Spleen (tissue), 11 donors: ENCODE measurements around the gene FETUB. TPM values are rescaled to one million over a fixed set of nuclear protein-coding genes. Genes with fewer than 3 reads are reported as not detected.
A peak's percentile ranks its signal among the peaks of the same experiment; 100 is the strongest.

Experiments
- DNase-seq: peaks from one replicate; pipeline ENCODE4 v3.0.0-alpha.2; 2020
- H3K27ac ChIP-seq, 8 donors: fragments of 200-600 bp; sonication (generic) in 7 of 8; 1 replicate in 4 of 8; 2 replicates in 4 of 8; pipeline versions ENCODE4 v1.5.0 to v1.8.0; 2016 to 2021; ENCODE audit warnings: inconsistent platforms in 4 of 8, mild to moderate bottlenecking in 4 of 8, moderate library complexity in 1 of 8
- H3K27me3 ChIP-seq, 7 donors: fragments of 200-600 bp; sonication (generic) in 6 of 7; replicated peaks in 1 of 7; 1 replicate in 4 of 7; 2 replicates in 3 of 7; pipeline versions ENCODE4 v1.5.0 to v1.8.0; 2016 to 2021; ENCODE audit warnings: inconsistent platforms in 3 of 7, mild to moderate bottlenecking in 1 of 7
- H3K36me3 ChIP-seq, 6 donors: fragments of 200-600 bp; sonication (generic) in 5 of 6; 1 replicate in 4 of 6; 2 replicates in 2 of 6; pipeline versions ENCODE4 v1.5.0 to v1.8.0; 2016 to 2021; ENCODE audit warnings: inconsistent platforms in 2 of 6
- H3K4me1 ChIP-seq, 6 donors: fragments of 200-600 bp; sonication (generic) in 5 of 6; 1 replicate in 3 of 6; 2 replicates in 3 of 6; pipeline versions ENCODE4 v1.5.0 to v1.8.0; 2016 to 2021; ENCODE audit warnings: inconsistent platforms in 3 of 6
- H3K4me3 ChIP-seq, 8 donors: fragments of 200-600 bp; sonication (generic) in 7 of 8; 1 replicate in 4 of 8; 2 replicates in 4 of 8; pipeline versions ENCODE4 v1.5.0 to v1.8.0; 2016 to 2021; ENCODE audit warnings: inconsistent platforms in 4 of 8, mild to moderate bottlenecking in 4 of 8, moderate library complexity in 2 of 8
- H3K9me3 ChIP-seq, 8 donors: fragments of 200-600 bp; sonication (generic) in 7 of 8; 1 replicate in 4 of 8; 2 replicates in 4 of 8; pipeline versions ENCODE4 v1.5.0 to v1.8.0; 2016 to 2021; ENCODE audit warnings: inconsistent platforms in 4 of 8
- POLR2A ChIP-seq, 3 donors: fragments of 450-650 bp; IDR thresholded peaks; one replicate each; pipeline ENCODE4 v1.5.1; 2017; ENCODE audit warnings: antibody characterized with exemption in 3 of 3, mild to moderate bottlenecking in 1 of 3
- POLR2AphosphoS5 ChIP-seq, 3 donors: sonication (generic); formaldehyde crosslinking; IDR thresholded peaks; one replicate each; pipeline ENCODE4 v1.5.1; 2017; ENCODE audit warnings: antibody characterized with exemption in 3 of 3
- WGBS, 5 donors: extraction: QIAGEN DNeasy Blood & Tissue Kit in 3 of 5; methylation state at CpG; one replicate each; pipeline versions ENCODE4 v1.1.5 to v1.1.7; 2013 to 2018; 5-methylcytosine and 5-hydroxymethylcytosine counted together
- intact Hi-C: fragments of 100-400 bp; cut with DNase I; formaldehyde crosslinking; loops from one replicate; pipeline ENCODE4 v1.15.0; 2023; ENCODE audit warnings: low total_unique reads
- polyA plus RNA-seq, 3 donors: library from polyadenylated mRNA; stranded (reverse); fragments of 200-250 nt; gene quantifications; one replicate each; pipeline ENCODE4 v1.2.1, GENCODE V29; 2013
- total RNA-seq, 7 donors: library from RNA; depleted of rRNA in 3 of 7; stranded (reverse); fragments of >200 nt in 3 of 7; fragmentation: NEBNext Ultra II Directional in 4 of 7; extraction: Animal tissue kit (Norgen Biotek cat#: 25700) in 4 of 7; gene quantifications; one replicate each; pipeline versions ENCODE4 v1.1.0 to v1.2.1, GENCODE V29; 2016 to 2021
- TF ChIP-seq, protein P1 (sequence below), 11 experiments: fragments of 200-600 bp in 7 of 11; fragments of 450-650 bp in 4 of 11; sonication (generic) in 4 of 11; IDR thresholded peaks in 8 of 11; conservative IDR thresholded peaks in 3 of 11; 1 replicate in 7 of 11; 2 replicates in 4 of 11; pipeline versions ENCODE4 v1.4.0 to v1.8.0; 2016 to 2021; ENCODE audit warnings: antibody characterized with exemption in 11 of 11, inconsistent platforms in 4 of 11, mild to moderate bottlenecking in 1 of 11
- donor health status: healthy with polysubstance abuse.
- donor health status: DM: no; HTN: no; CAD: no; lungs with moderate emphysema.
- donor health status: DM: no; HTN: no; CAD: no.
- donor health status: Bipolar disorder and iron deficiency.
- donor health status: healthy.
- donor health status: DM: no; HTN: no; CAD: no.
- donor health status: DM: yes; HTN: yes; CAD: no.

Gene FETUB
- total and polyA plus RNA-seq, 10 donors: not detected

DNA sequence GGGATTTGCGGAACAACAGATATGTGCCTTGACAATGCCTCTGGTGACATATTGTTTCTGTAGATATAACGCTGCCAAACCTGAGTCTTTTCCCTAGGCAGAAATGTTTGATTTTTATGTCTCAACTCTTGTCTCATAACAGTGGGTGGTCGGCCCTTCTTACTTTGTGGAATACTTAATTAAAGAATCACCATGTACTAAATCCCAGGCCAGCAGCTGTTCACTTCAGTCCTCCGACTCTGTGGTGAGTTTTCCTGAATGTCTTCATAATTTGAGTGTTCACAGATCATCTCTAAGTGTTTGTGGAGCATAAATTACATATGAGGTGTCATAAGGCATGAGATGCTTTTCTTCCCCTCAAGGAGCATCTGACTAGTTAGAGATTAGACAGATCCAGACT lies 5.9 kb downstream of the FETUB start:
- TF ChIP-seq, protein P1, sequence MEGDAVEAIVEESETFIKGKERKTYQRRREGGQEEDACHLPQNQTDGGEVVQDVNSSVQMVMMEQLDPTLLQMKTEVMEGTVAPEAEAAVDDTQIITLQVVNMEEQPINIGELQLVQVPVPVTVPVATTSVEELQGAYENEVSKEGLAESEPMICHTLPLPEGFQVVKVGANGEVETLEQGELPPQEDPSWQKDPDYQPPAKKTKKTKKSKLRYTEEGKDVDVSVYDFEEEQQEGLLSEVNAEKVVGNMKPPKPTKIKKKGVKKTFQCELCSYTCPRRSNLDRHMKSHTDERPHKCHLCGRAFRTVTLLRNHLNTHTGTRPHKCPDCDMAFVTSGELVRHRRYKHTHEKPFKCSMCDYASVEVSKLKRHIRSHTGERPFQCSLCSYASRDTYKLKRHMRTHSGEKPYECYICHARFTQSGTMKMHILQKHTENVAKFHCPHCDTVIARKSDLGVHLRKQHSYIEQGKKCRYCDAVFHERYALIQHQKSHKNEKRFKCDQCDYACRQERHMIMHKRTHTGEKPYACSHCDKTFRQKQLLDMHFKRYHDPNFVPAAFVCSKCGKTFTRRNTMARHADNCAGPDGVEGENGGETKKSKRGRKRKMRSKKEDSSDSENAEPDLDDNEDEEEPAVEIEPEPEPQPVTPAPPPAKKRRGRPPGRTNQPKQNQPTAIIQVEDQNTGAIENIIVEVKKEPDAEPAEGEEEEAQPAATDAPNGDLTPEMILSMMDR (IDR thresholded peaks at IDR 0.05 in 8 of 11, conservative IDR thresholded peaks at IDR 0.05 in 3 of 11): no peak
- no peak for TF ChIP-seq POLR2A (IDR thresholded peaks at IDR 0.05)
- TF ChIP-seq POLR2AphosphoS5 (IDR thresholded peaks at IDR 0.05): no peak
- H3K36me3 ChIP-seq: no peaks in the 10 kb centered on the region
- H3K4me1 ChIP-seq: no peaks in the 10 kb centered on the region
- no peaks in the 10 kb centered on the region for H3K9me3 ChIP-seq
- no peak overlapping the region for H3K4me3 ChIP-seq
- H3K27me3 ChIP-seq: peaks cover 0 to 4% (median 0%) of the 10 kb centered on the region in 7 donors
- DNase-seq: no peak
- intact Hi-C loops: no loop called here
- H3K27ac ChIP-seq: no peak overlapping the region
- WGBS, 5 donors: 76 to 88% (median 85%) methylated on average over 4 of the region's 4 CpGs

DNA sequence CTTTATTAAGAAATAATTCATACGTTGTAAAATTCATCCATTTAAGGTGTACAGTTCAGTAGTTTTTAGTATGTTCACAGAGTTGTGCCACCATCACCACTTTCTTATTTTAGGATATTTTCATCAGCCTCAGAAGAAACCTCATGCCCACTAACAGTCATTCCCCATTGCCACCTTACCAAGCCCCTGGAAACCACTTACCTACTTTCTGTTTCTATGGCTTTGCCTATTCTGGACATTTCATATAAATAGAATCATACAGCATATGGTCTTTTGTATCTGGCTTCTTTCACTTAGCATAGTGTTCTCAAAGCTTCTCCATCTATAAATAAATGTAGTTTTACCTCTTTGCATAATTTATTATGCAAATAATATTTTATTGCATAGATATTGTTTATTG lies 6.6 kb downstream of the FETUB start:
- 81 to 90% (median 84%) methylated on average over 1 of the region's 1 CpG for WGBS, 5 donors

DNA sequence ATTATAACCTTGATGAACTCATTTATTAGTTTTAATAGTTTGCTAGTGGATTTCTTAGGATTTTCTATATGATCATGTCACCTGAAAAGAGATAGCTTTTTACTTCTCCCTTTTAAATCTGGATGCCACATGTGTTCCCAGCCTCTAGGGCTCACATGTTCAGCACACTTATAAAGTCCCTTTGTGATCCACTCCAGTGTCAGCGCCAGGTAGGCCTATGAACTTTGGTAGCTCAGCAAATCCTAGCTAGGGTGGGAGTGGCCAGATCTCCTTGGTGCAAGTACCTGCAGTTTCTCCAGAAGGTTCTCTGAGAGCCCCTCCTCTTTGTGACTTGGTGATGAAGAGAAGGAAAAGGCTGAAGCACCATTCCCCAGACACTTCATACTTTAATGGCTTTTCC lies 8.7 kb downstream of the FETUB start:
- Histone ChIP-seq H3K27ac (no peak overlapping the region), H3K9me3 (no peaks in the 10 kb centered on the region), H3K4me3 (no peak overlapping the region), H3K36me3 (no peaks in the 10 kb centered on the region), H3K27me3 (peaks cover 0 to 8% (median 0%) of the 10 kb centered on the region in 7 donors), H3K4me1 (peaks cover 0 to 19% (median 6%) of the 10 kb centered on the region in 6 donors)
- DNase-seq: no peak
- 71 to 94% (median 81%) methylated on average over 1 of the region's 1 CpG for WGBS, 5 donors
- intact Hi-C loops: no loop called here
- TF ChIP-seq POLR2AphosphoS5 (IDR thresholded peaks at IDR 0.05): no peak
- TF ChIP-seq, protein P1 (IDR thresholded peaks at IDR 0.05 in 8 of 11, conservative IDR thresholded peaks at IDR 0.05 in 3 of 11): no peak
- no peak for TF ChIP-seq POLR2A (IDR thresholded peaks at IDR 0.05)

More for the DNA sequence above, 6.6 kb downstream of the FETUB start:
- no peaks in the 10 kb centered on the region for H3K9me3 ChIP-seq
- peaks cover 0 to 2% (median 0%) of the 10 kb centered on the region in 6 donors for H3K4me1 ChIP-seq
- no peak overlapping the region for H3K27ac ChIP-seq
- no peak for DNase-seq
- H3K27me3 ChIP-seq: peaks cover 0 to 8% (median 0%) of the 10 kb centered on the region in 7 donors
- intact Hi-C loops: no loop called here
- H3K36me3 ChIP-seq: no peaks in the 10 kb centered on the region
- H3K4me3 ChIP-seq: no peak overlapping the region
- TF ChIP-seq POLR2AphosphoS5 (IDR thresholded peaks at IDR 0.05) (no peak), POLR2A (IDR thresholded peaks at IDR 0.05) (no peak)
- TF ChIP-seq, protein P1 (IDR thresholded peaks at IDR 0.05 in 8 of 11, conservative IDR thresholded peaks at IDR 0.05 in 3 of 11): no peak

DNA sequence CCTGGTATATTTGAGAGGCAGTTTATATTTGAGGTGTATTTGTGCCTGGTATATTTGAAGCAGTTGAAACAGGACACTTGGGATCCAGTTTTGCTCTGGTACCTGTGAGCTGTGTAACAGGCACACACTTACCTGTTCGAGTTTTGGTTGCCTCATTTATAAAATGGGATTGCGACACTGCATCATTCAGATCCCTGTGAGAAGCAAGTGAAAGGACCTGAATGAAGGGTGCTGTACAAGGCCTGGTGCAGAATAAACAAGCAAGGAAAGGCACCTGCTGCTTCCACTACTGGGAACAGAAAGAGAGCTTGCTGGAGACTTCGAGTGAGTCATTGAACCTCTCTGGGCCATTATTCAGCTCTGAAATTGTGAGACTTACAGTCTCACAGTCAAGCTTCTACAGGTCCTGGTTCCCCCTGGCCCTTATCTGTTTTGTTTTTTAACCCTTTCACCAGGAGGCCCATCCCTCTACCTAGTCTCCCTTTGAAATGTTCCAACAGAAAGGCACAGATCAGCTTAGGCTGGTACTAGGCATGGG lies 11.5 kb downstream of the FETUB start:
- peaks cover 0 to 8% (median 0%) of the 10 kb centered on the region in 7 donors for H3K27me3 ChIP-seq
- H3K27ac ChIP-seq: peak overlapping the region in 4 of 8 donors; percentile 59 to 77 (median 66)
- no peaks in the 10 kb centered on the region for H3K9me3 ChIP-seq
- H3K36me3 ChIP-seq: no peaks in the 10 kb centered on the region
- no peak overlapping the region for H3K4me3 ChIP-seq
- no peak for TF ChIP-seq POLR2A (IDR thresholded peaks at IDR 0.05)
- no peak for TF ChIP-seq POLR2AphosphoS5 (IDR thresholded peaks at IDR 0.05)
- TF ChIP-seq, protein P1 (IDR thresholded peaks at IDR 0.05 in 8 of 11, conservative IDR thresholded peaks at IDR 0.05 in 3 of 11): no peak
- WGBS, 5 donors: 78 to 91% (median 85%) methylated on average over 3 of the region's 3 CpGs
- peaks cover 0 to 22% (median 6%) of the 10 kb centered on the region in 6 donors for H3K4me1 ChIP-seq
- no peak for DNase-seq
- intact Hi-C loops: no loop called here
